Caco-2 (cell line): ENCODE data around the gene MARCHF10. TPM values are rescaled to one million over a fixed set of nuclear protein-coding genes. Genes with fewer than 3 reads are reported as not detected.

ENCODE experiments used
- BruUV-seq: library from RNA; stranded (reverse); fragments of 400-500 nt; replicated peaks from 2 replicates; lab custom pipeline; 2021; lab: Mats Ljungman, UMichigan
- CTCF ChIA-PET: fragments of 300-600 bp; sonication (Branson Sonifier 250); formaldehyde crosslinking; loops from one replicate; lab custom pipeline; 2022; ENCODE audit warnings: antibody characterized with exemption; lab: Charles Lee
- POLR2A ChIA-PET: fragments of 300-600 bp; sonication (Branson Sonifier 250); formaldehyde crosslinking; loops from one replicate; lab custom pipeline; 2022; ENCODE audit warnings: antibody characterized with exemption; lab: Charles Lee
- DNase-seq, 2 experiments: peaks; one replicate each; pipeline versions ENCODE4 v3.0.0 to v3.0.0-alpha.2; 2020 to 2022
- H3K27me3 ChIP-seq: replicated peaks from 2 replicates; pipeline ENCODE4 v1.6.0; 2011; ENCODE audit warnings: low read length; ENCODE audit not compliant: control insufficient read depth, insufficient read depth
- H3K36me3 ChIP-seq: 2 replicates; pipeline ENCODE4 v1.5.1; 2011; ENCODE audit warnings: low read length; ENCODE audit not compliant: control insufficient read depth, insufficient read depth
- H3K4me1 ChIP-seq: fragments of 250-450 bp; sonication (Bioruptor Pico); 2 replicates; pipeline ENCODE4 v1.5.1; 2020; ENCODE audit warnings: mild to moderate bottlenecking
- H3K4me3 ChIP-seq: 2 replicates; pipeline ENCODE4 v1.5.1; 2011; ENCODE audit warnings: low read depth, mild to moderate bottlenecking, control low read depth, low read length
- H3K9me3 ChIP-seq: fragments of 250-450 bp; sonication (Bioruptor Pico); 2 replicates; pipeline ENCODE4 v1.5.1; 2020; ENCODE audit warnings: mild to moderate bottlenecking, moderate library complexity
- H3K27ac Mint-ChIP-seq: one replicate; pipeline ENCODE4 v1.8.0; 2022; ENCODE audit warnings: mixed read lengths; ENCODE audit not compliant: unreplicated experiment
- H3K27me3 Mint-ChIP-seq: one replicate; pipeline ENCODE4 v1.8.0; 2022; ENCODE audit warnings: mixed read lengths; ENCODE audit not compliant: insufficient read depth, unreplicated experiment
- H3K36me3 Mint-ChIP-seq: one replicate; pipeline ENCODE4 v1.8.0; 2022; ENCODE audit warnings: mild to moderate bottlenecking, mixed read lengths; ENCODE audit not compliant: insufficient read depth, unreplicated experiment
- H3K4me1 Mint-ChIP-seq: one replicate; pipeline ENCODE4 v1.8.0; 2022; ENCODE audit warnings: low read depth, mixed read lengths; ENCODE audit not compliant: unreplicated experiment
- H3K4me3 Mint-ChIP-seq: one replicate; pipeline ENCODE4 v1.8.0; 2022; ENCODE audit warnings: mild to moderate bottlenecking, moderate library complexity, mixed read lengths; ENCODE audit not compliant: unreplicated experiment
- H3K9me3 Mint-ChIP-seq: one replicate; pipeline ENCODE4 v1.8.0; 2022; ENCODE audit warnings: mixed read lengths; ENCODE audit not compliant: unreplicated experiment
- intact Hi-C: fragments of 100-400 bp; cut with micrococcal nuclease; formaldehyde crosslinking; loops from one replicate; pipeline ENCODE4 v1.10.0; 2022; ENCODE audit not compliant: unreplicated experiment
- total RNA-seq: library from RNA; stranded (reverse); gene quantifications from 2 replicates; pipeline ENCODE4 v1.2.3, GENCODE V29; 2022
- TF ChIP-seq, protein P1 (sequence below), 2 experiments: fragments of 200-600 bp in 1 of 2; IDR thresholded peaks; 1 replicate in 1 of 2; 2 replicates in 1 of 2; pipeline versions ENCODE4 v1.5.1 to v1.8.0; 2011 to 2022; ENCODE audit warnings: antibody characterized with exemption in 1 of 2, control low read depth in 1 of 2, inconsistent platforms in 1 of 2, low read depth in 1 of 2, low read length in 1 of 2, mild to moderate bottlenecking in 1 of 2, moderate library complexity in 1 of 2; ENCODE audit not compliant: insufficient read depth in 1 of 2, severe bottlenecking in 1 of 2, unreplicated experiment in 1 of 2

Gene MARCHF10
- total RNA-seq, 1 experiment from 2014 or later, result not detected

DNA sequence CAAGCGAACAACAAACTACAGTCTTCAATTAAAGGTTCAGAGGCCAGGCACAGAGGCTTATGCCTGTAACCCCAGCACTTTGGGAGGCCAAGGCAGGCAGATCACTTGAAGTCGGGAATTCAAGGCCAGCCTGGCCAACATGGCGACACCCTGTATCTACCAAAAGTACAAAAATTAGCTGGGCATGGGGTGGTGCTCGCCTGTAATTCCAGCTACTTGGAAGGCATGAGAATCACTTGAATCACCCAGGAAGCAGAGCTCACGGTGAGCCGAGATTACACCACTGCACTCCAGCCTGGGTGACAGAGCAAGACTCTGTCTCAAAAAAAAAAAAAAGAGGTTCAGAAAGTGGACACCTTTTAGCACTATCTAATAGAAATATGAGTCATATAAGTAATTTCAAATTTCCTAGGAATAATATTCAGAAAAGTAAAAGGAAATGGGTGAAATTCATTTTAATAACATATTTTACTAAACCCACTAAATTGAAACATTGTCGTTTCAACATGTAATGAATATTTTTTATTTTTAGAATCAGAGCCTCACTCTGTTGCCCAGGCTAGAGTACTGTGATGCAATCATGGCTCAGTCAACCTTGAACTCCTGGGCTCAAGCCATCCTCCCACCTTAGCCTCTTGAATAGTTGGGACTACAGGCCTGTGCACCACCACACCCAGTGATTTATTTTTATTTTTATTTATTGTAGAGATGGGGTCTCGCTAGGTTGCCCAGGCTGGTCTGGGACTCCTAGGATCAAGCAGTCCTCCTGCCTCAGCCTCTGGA, 15.2 kb upstream of the MARCHF10 start:
- Histone ChIP-seq H3K4me1 (0 out of 2 replicates have a peak, but pooled peaks cover 3% of the 10 kb centered on the region), H3K27me3 (no peaks in the 10 kb centered on the region), H3K36me3 (no peaks in the 10 kb centered on the region), H3K9me3 (no peaks in the 10 kb centered on the region), H3K4me3 (no peak overlapping the region)
- H3K9me3 Mint-ChIP-seq, result peaks cover 9% of the 10 kb centered on the region
- no peak overlapping the region for H3K4me3 Mint-ChIP-seq
- TF ChIP-seq, protein P1, sequence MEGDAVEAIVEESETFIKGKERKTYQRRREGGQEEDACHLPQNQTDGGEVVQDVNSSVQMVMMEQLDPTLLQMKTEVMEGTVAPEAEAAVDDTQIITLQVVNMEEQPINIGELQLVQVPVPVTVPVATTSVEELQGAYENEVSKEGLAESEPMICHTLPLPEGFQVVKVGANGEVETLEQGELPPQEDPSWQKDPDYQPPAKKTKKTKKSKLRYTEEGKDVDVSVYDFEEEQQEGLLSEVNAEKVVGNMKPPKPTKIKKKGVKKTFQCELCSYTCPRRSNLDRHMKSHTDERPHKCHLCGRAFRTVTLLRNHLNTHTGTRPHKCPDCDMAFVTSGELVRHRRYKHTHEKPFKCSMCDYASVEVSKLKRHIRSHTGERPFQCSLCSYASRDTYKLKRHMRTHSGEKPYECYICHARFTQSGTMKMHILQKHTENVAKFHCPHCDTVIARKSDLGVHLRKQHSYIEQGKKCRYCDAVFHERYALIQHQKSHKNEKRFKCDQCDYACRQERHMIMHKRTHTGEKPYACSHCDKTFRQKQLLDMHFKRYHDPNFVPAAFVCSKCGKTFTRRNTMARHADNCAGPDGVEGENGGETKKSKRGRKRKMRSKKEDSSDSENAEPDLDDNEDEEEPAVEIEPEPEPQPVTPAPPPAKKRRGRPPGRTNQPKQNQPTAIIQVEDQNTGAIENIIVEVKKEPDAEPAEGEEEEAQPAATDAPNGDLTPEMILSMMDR (IDR thresholded peaks at IDR 0.05; ENCODE audit: insufficient read depth in 1 of 2, low read depth in 1 of 2, low read length in 1 of 2, severe bottlenecking in 1 of 2, unreplicated experiment in 1 of 2), result no peak
- POLR2A ChIA-PET, result no interaction called here
- no TSS peak for BruUV-seq
- H3K27ac Mint-ChIP-seq, result no peak overlapping the region
- intact Hi-C loops, result no loop called here
- DNase-seq, result no peak
- peaks cover 12% of the 10 kb centered on the region for H3K4me1 Mint-ChIP-seq
- CTCF ChIA-PET, result no interaction called here
- H3K36me3 Mint-ChIP-seq, result no peaks in the 10 kb centered on the region
- H3K27me3 Mint-ChIP-seq, result peaks cover 3% of the 10 kb centered on the region

DNA sequence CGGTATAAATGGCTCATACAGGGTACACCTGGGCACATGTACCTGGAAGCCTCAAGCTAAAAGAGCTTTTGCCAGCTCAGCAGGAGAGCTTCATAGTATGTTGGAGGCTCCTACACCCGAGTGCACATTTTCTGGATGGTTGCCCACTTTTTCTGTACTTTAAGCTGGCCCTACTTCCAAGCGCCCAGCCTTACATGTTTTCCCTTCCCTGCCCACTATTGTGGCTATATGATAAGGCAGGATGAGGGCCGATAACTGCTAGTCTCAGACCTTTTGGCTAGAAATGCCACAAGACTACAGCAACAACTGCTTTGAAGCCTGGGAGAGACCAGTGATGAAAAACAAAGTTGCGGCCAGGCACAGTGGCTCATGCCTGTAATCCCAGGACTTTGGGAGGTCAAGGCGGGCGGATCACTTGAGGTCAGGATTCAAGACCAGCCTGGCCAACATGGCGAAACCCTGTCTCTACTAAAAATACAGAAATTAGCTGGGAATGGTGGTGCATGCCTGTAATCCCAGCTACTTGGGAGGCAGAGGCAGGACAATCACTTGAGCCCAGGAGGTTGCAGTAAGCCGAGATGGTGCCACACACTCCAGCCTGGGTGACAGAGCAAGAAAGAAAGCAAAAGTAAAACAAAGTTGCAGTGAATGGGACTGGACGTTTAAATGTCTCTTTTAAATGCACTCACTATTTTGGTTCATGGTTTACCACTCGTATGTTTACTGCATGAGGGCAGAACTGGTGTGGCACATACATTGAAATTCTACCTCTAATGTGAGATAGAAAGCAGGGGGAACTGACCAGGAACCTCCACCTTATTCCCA, 14.2 kb upstream of the MARCHF10 start:
- H3K27me3 ChIP-seq, result no peaks in the 10 kb centered on the region
- no peaks in the 10 kb centered on the region for H3K9me3 ChIP-seq
- no TSS peak for BruUV-seq
- TF ChIP-seq, protein P1 (IDR thresholded peaks at IDR 0.05; ENCODE audit: insufficient read depth in 1 of 2, low read depth in 1 of 2, low read length in 1 of 2, severe bottlenecking in 1 of 2, unreplicated experiment in 1 of 2), result no peak
- H3K36me3 ChIP-seq, result no peaks in the 10 kb centered on the region
- H3K9me3 Mint-ChIP-seq, result peaks cover 9% of the 10 kb centered on the region
- no peak for DNase-seq
- H3K4me3 Mint-ChIP-seq, result no peak overlapping the region
- no peaks in the 10 kb centered on the region for H3K36me3 Mint-ChIP-seq
- ChIA-PET CTCF (no interaction called here), POLR2A (interaction anchor here (0.5 to 0.6 kb wide), 2 partner anchors 12 to 1301 kb away, joined by 3 to 5 read pairs; no protein-coding TSS in a partner anchor)
- peaks cover 12% of the 10 kb centered on the region for H3K4me1 Mint-ChIP-seq
- no peak overlapping the region for H3K27ac Mint-ChIP-seq
- no peaks in the 10 kb centered on the region for H3K27me3 Mint-ChIP-seq
- intact Hi-C loops, result no loop called here
- 0 out of 2 replicates have a peak, but pooled peaks cover 3% of the 10 kb centered on the region for H3K4me1 ChIP-seq
- no peak overlapping the region for H3K4me3 ChIP-seq
